Endometrial microvascular endothelial cells (primary cell): ENCODE data around the gene PDZD4. TPM values are rescaled to one million over a fixed set of nuclear protein-coding genes. Genes with fewer than 3 reads are reported as not detected.

Experiments
- in situ Hi-C: cut with HindIII; loops from 2 replicates; pipeline ENCODE4 v1.10.0; 2017; ENCODE audit warnings: low sequenced_read_pairs, low pct_unique_long_range_greater_than_20kb; ENCODE audit errors: inconsistent ontology term
- total RNA-seq: library from RNA; depleted of rRNA; stranded (reverse); fragments of >200 nt; gene quantifications from one replicate; pipeline ENCODE4 v1.2.3, GENCODE V29; 2015; ENCODE audit errors: inconsistent ontology term

Gene PDZD4
- total RNA-seq: not detected

- in situ Hi-C loops: no loop called here
These were observed at the start of gene PDZD4 for GRCh38 chrX:153829799-153830639. Gene PDZD4 (minus strand): TSS chrX:153830544. CDS start chrX:153830298, 246 bp downstream.

GRCh38 chrX:153879741-153880439, 49.5 kb upstream of the PDZD4 start:
- in situ Hi-C loops: no loop called here

- in situ Hi-C loops: no loop called here
These were observed 48.8 kb upstream of the PDZD4 start for GRCh38 chrX:153878969-153879653.

- in situ Hi-C loops: no loop called here
These were observed 48.0 kb upstream of the PDZD4 start for GRCh38 chrX:153878345-153878744.

GRCh38 chrX:153877571-153878261, 47.4 kb upstream of the PDZD4 start:
- in situ Hi-C loops: no loop called here

GRCh38 chrX:153876112-153876491, 45.8 kb upstream of the PDZD4 start:
- in situ Hi-C loops: no loop called here

GRCh38 chrX:153875391-153876111, 45.2 kb upstream of the PDZD4 start:
- in situ Hi-C loops: no loop called here

GRCh38 chrX:153874366-153875125, 44.2 kb upstream of the PDZD4 start:
- in situ Hi-C loops: no loop called here

- in situ Hi-C loops: no loop called here
These were observed 43.7 kb upstream of the PDZD4 start for GRCh38 chrX:153874085-153874365.

- in situ Hi-C loops: no loop called here
These were observed 43.1 kb upstream of the PDZD4 start for GRCh38 chrX:153873282-153874084.

GRCh38 chrX:153871946-153872878, 41.9 kb upstream of the PDZD4 start:
- in situ Hi-C loops: no loop called here

GRCh38 chrX:153871451-153871850, 41.1 kb upstream of the PDZD4 start:
- in situ Hi-C loops: no loop called here

GRCh38 chrX:153870791-153871360, 40.5 kb upstream of the PDZD4 start:
- in situ Hi-C loops: no loop called here

- in situ Hi-C loops: no loop called here
These were observed 39.9 kb upstream of the PDZD4 start for GRCh38 chrX:153870288-153870690.

GRCh38 chrX:153869473-153870287, 39.3 kb upstream of the PDZD4 start:
- in situ Hi-C loops: no loop called here
